Activated B cell treated with CpG ODN at 0.5 μM for 24 hours (primary cell): ENCODE results near the gene LDAH. TPM values are rescaled to one million over a fixed set of nuclear protein-coding genes. Genes with fewer than 3 reads are reported as not detected.
A peak's percentile ranks its signal among the peaks of the same experiment; 100 is the strongest.

Source experiments
- ATAC-seq: fragments of 200-7000 bp; cut with Tn5 transposase; one replicate; pipeline ENCODE4 v1.10.0; 2021; ENCODE audit warnings: low read depth, mild to moderate bottlenecking, moderate library complexity
- CTCF ChIA-PET: fragments of 350-600 bp; sonication (Branson Sonifier 250); formaldehyde crosslinking; loops from one replicate; lab custom pipeline; 2021; ENCODE audit warnings: antibody characterized with exemption; lab: Charles Lee
- POLR2A ChIA-PET: fragments of 350-600 bp; sonication (Branson Sonifier 250); formaldehyde crosslinking; loops from one replicate; lab custom pipeline; 2021; ENCODE audit warnings: antibody characterized with exemption; lab: Charles Lee
- DNase-seq: peaks from one replicate; pipeline ENCODE4 v3.0.0; 2022
- H3K27ac Mint-ChIP-seq: one replicate; pipeline ENCODE4 v1.8.0; 2020; ENCODE audit warnings: mixed read lengths
- H3K27me3 Mint-ChIP-seq: one replicate; pipeline ENCODE4 v1.8.0; 2021; ENCODE audit warnings: mixed read lengths
- H3K36me3 Mint-ChIP-seq: one replicate; pipeline ENCODE4 v1.8.0; 2021; ENCODE audit warnings: low read depth, mixed read lengths
- H3K4me1 Mint-ChIP-seq: one replicate; pipeline ENCODE4 v1.8.0; 2021; ENCODE audit warnings: mixed read lengths
- H3K4me3 Mint-ChIP-seq: one replicate; pipeline ENCODE4 v1.8.0; 2020; ENCODE audit warnings: mild to moderate bottlenecking, mixed read lengths
- H3K9me3 Mint-ChIP-seq: one replicate; pipeline ENCODE4 v1.8.0; 2020; ENCODE audit warnings: mixed read lengths
- CTCF ChIP-seq: fragments of 200-600 bp; IDR thresholded peaks from one replicate; pipeline ENCODE4 v1.8.0; 2022; ENCODE audit warnings: antibody characterized with exemption, mild to moderate bottlenecking
- intact Hi-C: fragments of 100-400 bp; cut with micrococcal nuclease; formaldehyde crosslinking; loops from one replicate; pipeline ENCODE4 v1.15.1; 2024
- total RNA-seq: library from RNA; stranded (reverse); gene quantifications from 2 replicates; pipeline ENCODE4 v1.2.3, GENCODE V29; 2022

Gene LDAH
- total RNA-seq, 1 donor from 2014 or later, result 31.2 TPM

GRCh38 chr2:20757405-20758090 is 65.4 kb downstream of the LDAH start:
- ChIA-PET CTCF (interaction anchor here (1.5 kb wide), 1 partner anchor 96 kb away, joined by 6 read pairs; no protein-coding TSS in a partner anchor), POLR2A (interaction anchor here (0.7 kb wide), 1 partner anchor 13 kb away, joined by 3 read pairs; no protein-coding TSS in a partner anchor)
- Mint-ChIP-seq H3K36me3 (peaks cover 23% of the 10 kb centered on the region), H3K4me3 (no peak overlapping the region), H3K4me1 (peaks cover 6% of the 10 kb centered on the region), H3K27me3 (no peaks in the 10 kb centered on the region), H3K27ac (no peak overlapping the region), H3K9me3 (no peaks in the 10 kb centered on the region)
- no peak for TF ChIP-seq CTCF
- ATAC-seq (no peak), DNase-seq (no peak)
- intact Hi-C loops, result no loop called here

- intact Hi-C loops, result loop anchor here (1.0 kb wide), 1 partner anchor 94 kb away; no protein-coding TSS in a partner anchor
- POLR2A ChIA-PET, result no interaction called here
- CTCF ChIA-PET, result no interaction called here
- peaks cover 6% of the 10 kb centered on the region for H3K4me1 Mint-ChIP-seq
- ATAC-seq (peak; percentile 18), DNase-seq (no peak)
- no peak for TF ChIP-seq CTCF
- peaks cover 27% of the 10 kb centered on the region for H3K36me3 Mint-ChIP-seq
- no peak overlapping the region for H3K27ac Mint-ChIP-seq
- no peaks in the 10 kb centered on the region for H3K9me3 Mint-ChIP-seq
- H3K27me3 Mint-ChIP-seq, result no peaks in the 10 kb centered on the region
- no peak overlapping the region for H3K4me3 Mint-ChIP-seq
These were observed 67.6 kb downstream of the LDAH start for GRCh38 chr2:20755132-20755800.

GRCh38 chr2:20752293-20752692 is 70.6 kb downstream of the LDAH start:
- ChIA-PET CTCF (interaction anchor here (1.3 kb wide), 1 partner anchor 75 kb away, joined by 4 read pairs; no protein-coding TSS in a partner anchor), POLR2A (no interaction called here)
- ATAC-seq (no peak), DNase-seq (no peak)
- Mint-ChIP-seq H3K36me3 (peaks cover 30% of the 10 kb centered on the region), H3K9me3 (no peaks in the 10 kb centered on the region), H3K4me3 (no peak overlapping the region), H3K27me3 (no peaks in the 10 kb centered on the region), H3K27ac (no peak overlapping the region), H3K4me1 (peaks cover 6% of the 10 kb centered on the region)
- intact Hi-C loops, result no loop called here
- no peak for TF ChIP-seq CTCF

GRCh38 chr2:20747317-20747716 is 75.6 kb downstream of the LDAH start:
- no peak for DNase-seq
- POLR2A ChIA-PET, result no interaction called here
- ATAC-seq, result no peak
- Mint-ChIP-seq H3K36me3 (peaks cover 15% of the 10 kb centered on the region), H3K27ac (no peak overlapping the region), H3K4me3 (no peak overlapping the region), H3K27me3 (no peaks in the 10 kb centered on the region), H3K9me3 (no peaks in the 10 kb centered on the region), H3K4me1 (peaks cover 24% of the 10 kb centered on the region)
- CTCF ChIA-PET, result no interaction called here
- TF ChIP-seq CTCF, result no peak
- intact Hi-C loops, result no loop called here

- peaks cover 24% of the 10 kb centered on the region for H3K4me1 Mint-ChIP-seq
- no peak for TF ChIP-seq CTCF
- CTCF ChIA-PET, result no interaction called here
- ATAC-seq, result no peak
- H3K27me3 Mint-ChIP-seq, result no peaks in the 10 kb centered on the region
- H3K36me3 Mint-ChIP-seq, result peaks cover 21% of the 10 kb centered on the region
- H3K27ac Mint-ChIP-seq, result no peak overlapping the region
- no peaks in the 10 kb centered on the region for H3K9me3 Mint-ChIP-seq
- no peak overlapping the region for H3K4me3 Mint-ChIP-seq
- intact Hi-C loops, result loop anchor here (2.0 kb wide), 1 partner anchor 79 kb away; the partner anchor contains the start of gene GDF7
- no peak for DNase-seq
- POLR2A ChIA-PET, result no interaction called here
These were observed 76.9 kb downstream of the LDAH start for GRCh38 chr2:20745924-20746555.
